Measurements from ENCODE around the gene MFRP.

Gene MFRP

GRCh38 chr11:119299416-119299815 lies 47.1 kb downstream of the MFRP start:
- Histone ChIP-seq H3K36me3 (ENCODE audit: insufficient read depth) (no peaks in the 10 kb centered on the region), H3K79me2 (ENCODE audit: insufficient read depth, low read depth) (no peaks in the 10 kb centered on the region), H4K20me1 (ENCODE audit: insufficient read depth) (no peaks in the 10 kb centered on the region), H3K4me1 (ENCODE audit: low read depth, poor library complexity, severe bottlenecking) (no peaks in the 10 kb centered on the region), H3K4me3 (IDR thresholded peaks at IDR 0.05; ENCODE audit: insufficient read depth, low read depth, low read length) (no peak overlapping the region), H3K27ac (no peak overlapping the region), H3K27me3 (ENCODE audit: insufficient read depth, low read depth) (no peaks in the 10 kb centered on the region), H3K9ac (no peak overlapping the region), H2AFZ (ENCODE audit: low read depth) (no peak overlapping the region), H3K4me2 (no peak overlapping the region)
- no peak for TF ChIP-seq CTCF (conservative IDR thresholded peaks at IDR 0.05; ENCODE audit: low read depth, low read length)

GRCh38 chr11:119298726-119299125 lies 47.8 kb downstream of the MFRP start:
- no peak for TF ChIP-seq CTCF (conservative IDR thresholded peaks at IDR 0.05; ENCODE audit: low read depth, low read length)
- no peaks in the 10 kb centered on the region for H3K36me3 ChIP-seq (ENCODE audit: insufficient read depth)

GRCh38 chr11:119297938-119298337 lies 48.6 kb downstream of the MFRP start:
- Histone ChIP-seq H3K36me3 (ENCODE audit: insufficient read depth) (no peaks in the 10 kb centered on the region), H3K27ac (no peak overlapping the region), H3K79me2 (ENCODE audit: insufficient read depth, low read depth) (no peaks in the 10 kb centered on the region), H4K20me1 (ENCODE audit: insufficient read depth) (no peaks in the 10 kb centered on the region), H3K9ac (no peak overlapping the region), H2AFZ (ENCODE audit: low read depth) (no peak overlapping the region), H3K4me1 (ENCODE audit: low read depth, poor library complexity, severe bottlenecking) (no peaks in the 10 kb centered on the region), H3K4me3 (IDR thresholded peaks at IDR 0.05; ENCODE audit: insufficient read depth, low read depth, low read length) (no peak overlapping the region), H3K4me2 (no peak overlapping the region), H3K27me3 (ENCODE audit: insufficient read depth, low read depth) (no peaks in the 10 kb centered on the region)
- TF ChIP-seq CTCF (conservative IDR thresholded peaks at IDR 0.05; ENCODE audit: low read depth, low read length): no peak

More at GRCh38 chr11:119298726-119299125, 47.8 kb downstream of the MFRP start:
- H4K20me1 ChIP-seq (ENCODE audit: insufficient read depth): no peaks in the 10 kb centered on the region
- H3K4me1 ChIP-seq (ENCODE audit: low read depth, poor library complexity, severe bottlenecking): no peaks in the 10 kb centered on the region
- no peaks in the 10 kb centered on the region for H3K27me3 ChIP-seq (ENCODE audit: insufficient read depth, low read depth)
- no peak overlapping the region for H2AFZ ChIP-seq (ENCODE audit: low read depth)
- no peaks in the 10 kb centered on the region for H3K79me2 ChIP-seq (ENCODE audit: insufficient read depth, low read depth)
- no peak overlapping the region for H3K9ac ChIP-seq
- no peak overlapping the region for H3K27ac ChIP-seq
- H3K4me2 ChIP-seq: no peak overlapping the region
- no peak overlapping the region for H3K4me3 ChIP-seq (IDR thresholded peaks at IDR 0.05; ENCODE audit: insufficient read depth, low read depth, low read length)

GRCh38 chr11:119295178-119295577 lies 51.3 kb downstream of the MFRP start:
- Histone ChIP-seq H3K79me2 (ENCODE audit: insufficient read depth, low read depth) (no peaks in the 10 kb centered on the region), H3K36me3 (ENCODE audit: insufficient read depth) (no peaks in the 10 kb centered on the region), H3K9ac (no peak overlapping the region), H3K4me1 (ENCODE audit: low read depth, poor library complexity, severe bottlenecking) (no peaks in the 10 kb centered on the region), H4K20me1 (ENCODE audit: insufficient read depth) (no peaks in the 10 kb centered on the region), H2AFZ (ENCODE audit: low read depth) (no peak overlapping the region), H3K4me2 (no peak overlapping the region), H3K27ac (no peak overlapping the region), H3K4me3 (IDR thresholded peaks at IDR 0.05; ENCODE audit: insufficient read depth, low read depth, low read length) (no peak overlapping the region), H3K27me3 (ENCODE audit: insufficient read depth, low read depth) (no peaks in the 10 kb centered on the region)
- TF ChIP-seq CTCF (conservative IDR thresholded peaks at IDR 0.05; ENCODE audit: low read depth, low read length): no peak
